Fibroblast of mammary gland (primary cell): ENCODE data around the gene DDAH1.

Experiments
- DNase-seq: peaks from one replicate; pipeline ENCODE4 v3.0.0-alpha.2; 2010; ENCODE audit warnings: low read depth
- H3K4me3 ChIP-seq: 2 replicates; pipeline ENCODE4 v1.5.1; 2011; ENCODE audit warnings: low read depth, mild to moderate bottlenecking, low read length, moderate library complexity; ENCODE audit not compliant: control insufficient read depth
- CTCF ChIP-seq: conservative IDR thresholded peaks from 2 replicates; pipeline ENCODE4 v1.5.1; 2011; ENCODE audit warnings: low read depth, low read length, inconsistent platforms; ENCODE audit not compliant: control insufficient read depth, insufficient read depth

DDAH1 gene

DNA sequence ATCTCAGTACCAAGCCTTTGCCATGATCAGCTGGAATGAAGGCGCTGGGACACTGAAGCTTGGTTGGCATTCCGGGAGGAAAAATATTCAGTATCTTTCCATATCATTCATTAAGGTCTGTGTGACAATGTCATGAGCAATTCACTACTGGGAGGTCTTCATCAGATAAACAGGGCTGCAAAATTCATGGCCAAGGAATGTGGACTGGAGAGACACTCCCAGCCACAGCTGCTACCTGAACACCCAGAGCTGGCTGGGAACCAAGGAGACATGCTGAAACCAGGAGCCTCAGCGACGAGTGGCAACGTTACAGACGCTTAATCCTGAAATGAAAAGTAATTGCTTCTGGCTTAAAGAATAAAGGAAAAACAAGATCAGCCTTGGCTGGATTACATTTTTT lies 30.6 kb upstream of the DDAH1 start:
- no peak overlapping the region for H3K4me3 ChIP-seq
- TF ChIP-seq CTCF = no peak

GRCh38 chr1:85494904-85495266 lies 29.9 kb upstream of the DDAH1 start:
- DNase-seq = peak; percentile 46
- peak; percentile 30 for TF ChIP-seq CTCF
- H3K4me3 ChIP-seq = no peak overlapping the region

More for the DNA sequence above, 30.6 kb upstream of the DDAH1 start:
- peak; percentile 48 for DNase-seq

DNA sequence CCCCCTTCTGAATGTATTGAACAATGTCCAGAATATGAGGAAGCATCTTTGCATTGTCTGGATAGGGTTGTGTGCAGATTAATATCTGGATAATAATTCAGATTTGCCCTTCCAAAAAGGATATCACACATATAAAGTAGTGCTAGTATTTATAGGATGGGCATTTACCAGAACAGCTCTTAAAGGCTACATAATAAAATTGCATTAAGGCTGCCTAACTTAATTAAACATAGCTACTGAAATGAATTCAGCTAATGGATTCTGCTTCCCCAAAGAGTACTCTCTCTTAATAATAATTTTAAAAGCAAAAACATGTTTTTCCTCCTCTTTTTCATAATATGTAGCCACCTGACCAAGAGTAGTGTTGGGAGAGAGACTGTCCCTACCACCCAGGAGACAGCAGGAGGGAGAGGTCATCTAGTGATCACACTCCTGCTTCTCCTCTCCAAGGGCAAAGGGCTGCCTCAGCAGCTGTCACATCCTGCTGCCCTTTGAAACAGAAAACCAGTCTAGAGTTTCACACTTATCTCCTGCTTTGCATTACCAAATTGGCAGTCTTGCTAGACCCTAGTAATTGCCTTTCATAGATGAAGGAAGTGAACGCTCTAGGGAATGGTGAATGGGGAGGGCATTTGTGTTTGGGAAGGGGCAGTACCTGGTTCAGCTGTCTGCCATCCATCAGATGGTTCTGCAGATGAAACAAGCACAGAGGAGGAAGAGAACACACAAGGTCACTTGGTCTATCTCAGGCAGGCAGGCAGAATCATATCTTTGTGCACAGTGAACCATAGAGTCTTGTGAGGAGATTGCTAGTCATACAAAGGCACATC lies 29.3 kb upstream of the DDAH1 start:
- no peak overlapping the region for H3K4me3 ChIP-seq
- DNase-seq = no peak
- no peak for TF ChIP-seq CTCF

- TF ChIP-seq CTCF = no peak
- DNase-seq = no peak
- no peak overlapping the region for H3K4me3 ChIP-seq
Observed at GRCh38 chr1:85490270-85490985, 25.5 kb upstream of the DDAH1 start.

GRCh38 chr1:85488126-85488525 lies 23.2 kb upstream of the DDAH1 start:
- DNase-seq = no peak
- TF ChIP-seq CTCF = no peak
- no peak overlapping the region for H3K4me3 ChIP-seq

DNA sequence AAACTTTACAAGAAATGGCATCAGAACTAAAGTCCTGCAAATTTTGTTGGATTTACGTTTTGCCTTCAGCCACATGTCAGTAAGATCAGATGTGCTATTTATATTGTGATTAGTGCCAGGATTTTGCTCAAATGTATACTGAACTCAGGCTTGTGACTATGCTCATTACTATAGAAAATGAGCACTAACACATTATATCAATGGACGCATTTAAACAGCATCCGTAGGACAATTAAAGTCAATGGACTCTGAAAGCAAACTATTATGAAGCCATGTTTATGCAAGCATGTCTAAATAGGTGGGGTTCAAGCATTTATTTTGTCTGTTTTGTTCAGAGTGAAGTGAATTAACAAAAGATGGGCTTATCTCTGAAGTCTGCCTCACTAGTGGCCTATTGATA lies 20.6 kb upstream of the DDAH1 start:
- H3K4me3 ChIP-seq = no peak overlapping the region
- DNase-seq = no peak
- no peak for TF ChIP-seq CTCF

DNA sequence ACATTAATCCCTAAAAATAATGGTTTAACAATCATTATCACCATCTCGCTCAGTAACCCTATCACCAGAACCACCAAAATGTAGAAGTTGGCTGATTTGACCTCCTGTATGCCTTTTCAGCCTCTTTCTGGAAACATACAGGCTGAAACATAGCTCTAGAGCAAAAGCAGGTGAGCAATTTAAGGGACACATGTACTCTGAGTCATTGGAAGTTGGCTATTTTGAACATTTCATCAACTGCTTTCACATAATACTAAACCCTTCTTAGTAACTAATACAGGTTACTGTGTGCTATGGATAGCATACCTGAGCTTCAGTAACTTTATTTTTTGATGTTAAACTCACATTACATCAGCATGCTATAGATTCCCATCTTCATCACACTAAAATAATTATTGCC lies 19.8 kb upstream of the DDAH1 start:
- DNase-seq = no peak
- no peak for TF ChIP-seq CTCF
- no peak overlapping the region for H3K4me3 ChIP-seq
